ENCODE measurements around the gene DYNC1H1.

GRCh38 chr14:101953151-101953550, 11.2 kb upstream of the DYNC1H1 start:
- TF ChIP-seq CTCF (IDR thresholded peaks at IDR 0.05) (no peak), POLR2A (IDR thresholded peaks at IDR 0.05) (no peak)
